MCF 10A (cell line): ENCODE results near the gene TBCD. TPM values are rescaled to one million over a fixed set of nuclear protein-coding genes. Genes with fewer than 3 reads are reported as not detected.

ENCODE experiments used
- BruUV-seq: library from RNA; stranded (reverse); fragments of 400-500 nt; replicated peaks from 2 replicates; lab custom pipeline; 2021; lab: Mats Ljungman, UMichigan
- CTCF ChIA-PET: fragments of 300-600 bp; sonication (Branson Sonifier 250); formaldehyde crosslinking; extraction: SDS; loops from one replicate; lab custom pipeline; 2021; ENCODE audit warnings: antibody characterized with exemption, inconsistent platforms; lab: Yijun Ruan, JAX
- POLR2A ChIA-PET: fragments of 300-600, 350-650 bp; sonication (Branson Sonifier 250); formaldehyde crosslinking; extraction: SDS; loops from one replicate; lab custom pipeline; 2020; ENCODE audit warnings: antibody characterized with exemption, inconsistent platforms; lab: Yijun Ruan, JAX
- DNase-seq: peaks from one replicate; pipeline ENCODE4 v3.0.0-alpha.2; 2018; ENCODE audit not compliant: unreplicated experiment
- H3K27ac Mint-ChIP-seq: one replicate; pipeline ENCODE4 v1.8.0; 2022; ENCODE audit warnings: mild to moderate bottlenecking, low read depth, mixed read lengths; ENCODE audit not compliant: unreplicated experiment
- H3K27me3 Mint-ChIP-seq: one replicate; pipeline ENCODE4 v1.8.0; 2022; ENCODE audit warnings: mixed read lengths; ENCODE audit not compliant: insufficient read depth, unreplicated experiment
- H3K36me3 Mint-ChIP-seq: one replicate; pipeline ENCODE4 v1.8.0; 2022; ENCODE audit warnings: mild to moderate bottlenecking, moderate library complexity, mixed read lengths; ENCODE audit not compliant: insufficient read depth, unreplicated experiment
- H3K4me1 Mint-ChIP-seq: one replicate; pipeline ENCODE4 v1.8.0; 2022; ENCODE audit warnings: mixed read lengths; ENCODE audit not compliant: insufficient read depth, unreplicated experiment
- H3K4me3 Mint-ChIP-seq: one replicate; pipeline ENCODE4 v1.8.0; 2022; ENCODE audit warnings: mild to moderate bottlenecking, moderate library complexity, mixed read lengths; ENCODE audit not compliant: unreplicated experiment
- H3K9me3 Mint-ChIP-seq: one replicate; pipeline ENCODE4 v1.8.0; 2022; ENCODE audit warnings: mixed read lengths; ENCODE audit not compliant: unreplicated experiment
- intact Hi-C: fragments of 100-400 bp; cut with micrococcal nuclease; formaldehyde crosslinking; loops from 2 replicates; pipeline ENCODE4 v1.14.1; 2022
- total RNA-seq: library from RNA; stranded (reverse); gene quantifications from 2 replicates; pipeline ENCODE4 v1.2.3, GENCODE V29; 2022
- TF ChIP-seq, protein P1 (sequence below): fragments of 200-600 bp; IDR thresholded peaks from one replicate; pipeline ENCODE4 v1.8.0; 2022; ENCODE audit warnings: antibody characterized with exemption, mild to moderate bottlenecking; ENCODE audit not compliant: unreplicated experiment

TBCD gene
- total RNA-seq, 1 experiment from 2014 or later = 76.2 TPM

DNA sequence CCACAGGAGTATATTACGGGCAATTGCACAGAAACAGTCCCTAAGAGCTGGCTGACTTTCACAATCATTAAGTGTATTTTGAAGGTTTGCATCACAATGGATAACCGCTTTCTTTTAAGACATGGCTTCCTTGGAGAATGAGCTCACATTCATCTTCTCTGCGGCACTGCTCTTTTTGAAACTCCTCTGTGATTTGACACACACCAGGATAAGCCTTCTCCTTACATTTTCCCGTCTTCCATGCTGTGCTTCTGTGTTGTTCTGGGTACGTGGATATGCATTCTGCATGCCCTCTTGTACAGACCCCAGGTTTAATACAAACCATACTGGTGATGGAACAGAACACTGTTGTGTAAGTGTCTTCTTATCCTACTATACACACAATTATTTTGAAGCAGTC, 238.0 kb downstream of the TBCD start:
- Mint-ChIP-seq H3K27me3 (no peaks in the 10 kb centered on the region), H3K27ac (no peak overlapping the region), H3K9me3 (peaks cover 27% of the 10 kb centered on the region), H3K4me3 (no peak overlapping the region), H3K4me1 (no peaks in the 10 kb centered on the region), H3K36me3 (peaks cover 7% of the 10 kb centered on the region)
- DNase-seq = no peak
- ChIA-PET POLR2A (interaction anchor here (0.6 kb wide), 1 partner anchor 99 kb away, joined by 3 read pairs; no protein-coding TSS in a partner anchor), CTCF (interaction anchor here (0.7 kb wide), 1 partner anchor 139 kb away, joined by 3 read pairs; no protein-coding TSS in a partner anchor)
- TF ChIP-seq, protein P1, sequence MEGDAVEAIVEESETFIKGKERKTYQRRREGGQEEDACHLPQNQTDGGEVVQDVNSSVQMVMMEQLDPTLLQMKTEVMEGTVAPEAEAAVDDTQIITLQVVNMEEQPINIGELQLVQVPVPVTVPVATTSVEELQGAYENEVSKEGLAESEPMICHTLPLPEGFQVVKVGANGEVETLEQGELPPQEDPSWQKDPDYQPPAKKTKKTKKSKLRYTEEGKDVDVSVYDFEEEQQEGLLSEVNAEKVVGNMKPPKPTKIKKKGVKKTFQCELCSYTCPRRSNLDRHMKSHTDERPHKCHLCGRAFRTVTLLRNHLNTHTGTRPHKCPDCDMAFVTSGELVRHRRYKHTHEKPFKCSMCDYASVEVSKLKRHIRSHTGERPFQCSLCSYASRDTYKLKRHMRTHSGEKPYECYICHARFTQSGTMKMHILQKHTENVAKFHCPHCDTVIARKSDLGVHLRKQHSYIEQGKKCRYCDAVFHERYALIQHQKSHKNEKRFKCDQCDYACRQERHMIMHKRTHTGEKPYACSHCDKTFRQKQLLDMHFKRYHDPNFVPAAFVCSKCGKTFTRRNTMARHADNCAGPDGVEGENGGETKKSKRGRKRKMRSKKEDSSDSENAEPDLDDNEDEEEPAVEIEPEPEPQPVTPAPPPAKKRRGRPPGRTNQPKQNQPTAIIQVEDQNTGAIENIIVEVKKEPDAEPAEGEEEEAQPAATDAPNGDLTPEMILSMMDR = no peak
- no TSS peak for BruUV-seq
- intact Hi-C loops = no loop called here

DNA sequence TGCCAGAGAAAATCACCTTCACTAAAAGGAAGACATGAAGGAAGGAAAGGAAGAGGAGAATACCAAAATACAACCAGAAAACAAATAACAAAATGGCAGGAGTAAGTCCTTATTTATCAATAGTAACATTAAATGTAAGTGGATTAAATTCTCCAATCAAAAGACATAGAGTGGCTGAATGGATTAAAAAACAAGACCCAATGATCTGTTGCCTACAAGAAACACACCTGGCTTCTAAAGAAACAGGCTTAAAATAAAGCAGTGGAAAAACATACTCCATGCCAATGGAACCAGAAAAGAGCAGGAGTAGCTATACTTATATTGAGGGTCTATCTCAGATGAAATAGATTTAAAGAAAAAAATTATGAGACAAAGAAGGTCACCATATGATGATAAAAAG, 241.1 kb downstream of the TBCD start:
- Mint-ChIP-seq H3K27ac (no peak overlapping the region), H3K36me3 (peaks cover 17% of the 10 kb centered on the region), H3K9me3 (peaks cover 27% of the 10 kb centered on the region), H3K4me3 (no peak overlapping the region), H3K4me1 (no peaks in the 10 kb centered on the region), H3K27me3 (no peaks in the 10 kb centered on the region)
- TF ChIP-seq, protein P1 = no peak
- intact Hi-C loops = no loop called here
- DNase-seq = no peak
- ChIA-PET CTCF (no interaction called here), POLR2A (no interaction called here)
- no TSS peak for BruUV-seq

Other genes starting within 250 kb of the TBCD start
- gene FOXK2, start 232.3 kb upstream of the TBCD start, total RNA-seq = 85.9 and 104 TPM in 2 replicates
- 87.3 and 88.3 TPM in 2 replicates for gene WDR45B, start 103.6 kb upstream of the TBCD start, total RNA-seq
- 5.9 and 6.3 TPM in 2 replicates for gene RAB40B, start 53.4 kb upstream of the TBCD start, total RNA-seq
- gene FN3KRP, start 35.4 kb upstream of the TBCD start, total RNA-seq = 21.5 and 24.4 TPM in 2 replicates
- 1.3 and 4.0 TPM in 2 replicates for gene FN3K, start 16.4 kb upstream of the TBCD start, total RNA-seq
- 0.14 TPM in 1 of 2 replicates, not detected in the other for gene ZNF750, start 88.0 kb downstream of the TBCD start, total RNA-seq